Activated T-helper 9 cell treated with anti-CD3 and anti-CD28 coated beads, Interleukin-2, amount 50 U/mL, for 16 hours (primary cell): Measurements from ENCODE around the gene IL17REL.

ENCODE experiments used
- DNase-seq: peaks from one replicate; pipeline ENCODE4 v3.0.0-alpha.2; 2020; ENCODE audit warnings: low read depth

The IL17REL gene

GRCh38 chr22:49966774-49967705 lies 45.5 kb downstream of the IL17REL start:
- no peak for DNase-seq

- DNase-seq: no peak
These were observed 46.4 kb downstream of the IL17REL start for GRCh38 chr22:49966041-49966773.

GRCh38 chr22:49965091-49966040 lies 47.2 kb downstream of the IL17REL start:
- no peak for DNase-seq

- no peak for DNase-seq
These were observed 48.2 kb downstream of the IL17REL start for GRCh38 chr22:49964136-49965090.

- no peak for DNase-seq
These were observed 48.9 kb downstream of the IL17REL start for GRCh38 chr22:49963647-49964026.

GRCh38 chr22:49962751-49963646 lies 49.6 kb downstream of the IL17REL start:
- DNase-seq: no peak

GRCh38 chr22:49962012-49962750 lies 50.4 kb downstream of the IL17REL start:
- DNase-seq: peak; percentile 85

- DNase-seq: no peak
These were observed 51.0 kb downstream of the IL17REL start for GRCh38 chr22:49961601-49962011.

- DNase-seq: no peak
These were observed 51.5 kb downstream of the IL17REL start for GRCh38 chr22:49961005-49961600.

- peak; percentile 91 for DNase-seq
These were observed 52.2 kb downstream of the IL17REL start, which contains the start of gene PIM3 for GRCh38 chr22:49960159-49961004. Gene PIM3 (plus strand): TSS chr22:49960772. CDS start chr22:49960948, 176 bp downstream.

- DNase-seq: no peak
These were observed 52.8 kb downstream of the IL17REL start for GRCh38 chr22:49959782-49960158.

GRCh38 chr22:49958931-49959781 lies 53.4 kb downstream of the IL17REL start:
- no peak for DNase-seq

GRCh38 chr22:49958366-49958921 lies 54.1 kb downstream of the IL17REL start:
- DNase-seq: no peak

GRCh38 chr22:49957826-49958365 lies 54.7 kb downstream of the IL17REL start:
- no peak for DNase-seq

- DNase-seq: no peak
These were observed 55.4 kb downstream of the IL17REL start for GRCh38 chr22:49956914-49957825.
